NOMO-1 (cell line): Measurements from ENCODE around the gene PMS1.
"Not testable (repeated sequence)": the region's sequence is repeated elsewhere in the genome, so short reads cannot be mapped to it uniquely, and the experiment has no call there.

Source experiments
- DNase-seq, 2 experiments: peaks; one replicate each; lab custom pipeline; 2025; ENCODE audit not compliant: unreplicated experiment in 2 of 2; lab: John Stamatoyannopoulos, UW

The PMS1 gene

GRCh38 chr2:189783927-189784867, at the start of gene PMS1, which contains the start of gene ORMDL1:
Gene PMS1, plus strand, starts transcription at chr2:189784450. Its CDS starts 7,360 bp downstream, at chr2:189791810.
Gene ORMDL1, minus strand, starts transcription at chr2:189784339. Its CDS starts 1,744 bp downstream, at chr2:189782595.
- DNase-seq: peak; percentile 90 to 93

DNA sequence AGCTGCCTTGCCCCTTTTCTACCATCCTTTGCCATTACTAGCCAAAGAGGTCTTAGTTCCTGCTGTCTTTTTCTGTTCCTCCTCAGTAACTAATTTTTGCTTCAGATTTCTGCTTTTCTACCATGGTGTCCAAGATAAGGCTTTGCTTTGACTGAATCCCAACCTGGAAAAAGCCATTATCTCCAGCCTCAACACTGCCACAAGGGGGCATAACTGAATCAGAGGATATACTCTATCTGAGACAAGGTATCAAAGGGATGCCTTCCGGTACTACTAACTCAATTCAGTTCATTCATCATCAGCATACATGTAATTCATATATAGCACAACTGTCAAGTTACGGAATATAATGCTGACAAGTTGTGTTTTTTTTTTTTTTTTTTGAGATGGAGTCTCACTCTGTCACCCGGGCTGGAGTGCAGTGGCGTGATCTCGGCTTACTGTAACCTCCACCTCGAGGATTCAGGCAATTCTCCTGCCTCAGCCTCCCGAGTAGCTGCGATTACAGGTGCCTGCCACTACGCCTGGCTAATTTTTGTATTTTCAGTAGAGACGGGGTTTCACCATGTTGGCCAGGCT, 33.1 kb upstream of the PMS1 start:
- DNase-seq: peak in 1 of 2 experiments; percentile 7

DNA sequence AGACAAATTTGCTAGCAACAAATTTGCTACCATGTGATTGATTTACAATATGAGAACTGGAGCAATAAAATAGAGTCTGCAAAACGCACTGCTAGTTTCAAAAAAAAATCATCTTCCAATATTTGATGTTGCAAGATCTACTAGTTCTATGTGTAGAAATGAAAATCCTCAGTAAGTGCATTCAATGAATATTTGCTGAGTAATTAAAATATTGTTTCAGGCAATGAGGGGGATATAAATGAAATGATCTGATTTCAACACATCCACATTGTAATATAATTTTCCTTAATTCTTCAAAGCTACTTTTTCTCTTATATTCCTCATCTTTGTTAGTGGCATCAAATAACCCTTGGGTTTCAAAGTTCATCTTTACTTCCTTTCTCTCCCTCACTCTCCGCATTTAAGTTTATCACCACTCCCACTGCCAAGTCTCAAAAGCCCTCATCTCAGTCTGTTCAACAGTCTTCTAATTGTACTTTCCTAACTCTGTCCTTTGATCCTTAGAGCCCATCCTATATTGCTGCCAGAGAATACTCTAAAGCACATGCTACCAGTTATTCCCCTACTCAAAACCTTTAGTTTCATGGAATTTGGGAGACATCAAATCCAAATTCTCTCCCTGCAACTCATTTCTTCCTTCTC, 27.8 kb upstream of the PMS1 start:
- DNase-seq: no peak

GRCh38 chr2:189760154-189760553, 24.1 kb upstream of the PMS1 start:
- not testable (repeated sequence) for DNase-seq

GRCh38 chr2:189762229-189762550, 22.1 kb upstream of the PMS1 start:
- DNase-seq: no peak

GRCh38 chr2:189762551-189763298, 21.5 kb upstream of the PMS1 start, which contains the start of gene OSGEPL1:
Gene OSGEPL1, minus strand, starts transcription at chr2:189762792. Its CDS starts 1,152 bp downstream, at chr2:189761640.
- peak; percentile 89 to 95 for DNase-seq

GRCh38 chr2:189763908-189764661, 20.2 kb upstream of the PMS1 start:
- DNase-seq: no peak

DNA sequence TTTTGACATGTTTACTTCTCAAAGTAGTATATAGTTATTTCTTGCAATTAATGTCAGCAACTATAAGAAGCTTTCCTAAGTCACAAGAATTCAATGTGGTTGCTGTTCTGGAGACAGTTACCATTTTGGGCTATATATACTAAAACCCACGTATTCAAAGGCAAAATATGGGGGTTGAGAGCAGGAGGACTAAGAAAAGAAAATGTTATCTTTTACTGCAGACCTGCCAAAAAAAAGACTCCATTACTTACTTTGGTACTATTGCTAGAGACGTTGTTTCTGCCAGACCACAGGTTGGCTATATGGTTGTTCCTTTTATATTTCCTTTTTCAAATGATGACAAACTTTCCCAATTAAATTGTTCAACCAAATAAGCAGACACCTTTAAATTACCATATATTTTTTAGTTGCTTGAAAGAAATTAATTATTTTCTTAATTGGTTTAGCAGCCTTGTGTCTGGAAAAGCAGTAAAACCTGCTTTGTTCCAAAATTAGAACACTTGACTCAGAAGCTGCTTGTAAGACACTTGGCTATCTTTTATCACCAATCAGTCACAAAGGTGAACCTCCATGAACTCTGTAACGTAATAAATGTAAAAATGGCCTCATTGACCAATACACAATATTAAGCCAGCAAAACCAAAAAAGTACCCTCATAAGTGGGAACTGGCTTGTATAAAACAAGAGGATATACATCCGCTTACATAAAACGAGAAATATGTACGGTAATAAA, 13.5 kb upstream of the PMS1 start:
- DNase-seq: no peak

DNA sequence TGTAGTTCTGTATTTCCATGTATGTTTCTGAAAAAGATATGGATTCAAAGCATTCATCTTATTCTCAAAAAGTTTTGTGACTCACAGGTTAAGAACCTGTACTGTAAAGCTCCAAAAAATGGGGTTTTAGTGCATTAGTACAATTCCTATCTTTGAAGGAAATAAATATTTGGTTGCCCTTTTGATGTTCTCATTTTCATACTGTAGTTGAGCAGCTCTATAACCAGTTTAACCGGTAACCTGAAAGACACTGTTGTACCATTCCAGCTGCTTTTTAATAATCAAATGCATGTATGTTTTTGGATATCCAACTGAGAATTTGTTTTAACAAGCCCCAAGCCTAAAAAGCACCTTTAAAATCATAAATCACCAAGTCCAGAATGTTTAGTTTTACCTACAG, 12.0 kb upstream of the PMS1 start:
- no peak for DNase-seq

GRCh38 chr2:189782221-189782671, 2.0 kb upstream of the PMS1 start:
- DNase-seq: peak; percentile 12 to 59

- peak; percentile 36 to 55 for DNase-seq
These were observed 761 bp upstream of the PMS1 start for GRCh38 chr2:189783451-189783926.

- no peak for DNase-seq
These were observed 7.2 kb downstream of the PMS1 start for GRCh38 chr2:189791338-189792042.

DNA sequence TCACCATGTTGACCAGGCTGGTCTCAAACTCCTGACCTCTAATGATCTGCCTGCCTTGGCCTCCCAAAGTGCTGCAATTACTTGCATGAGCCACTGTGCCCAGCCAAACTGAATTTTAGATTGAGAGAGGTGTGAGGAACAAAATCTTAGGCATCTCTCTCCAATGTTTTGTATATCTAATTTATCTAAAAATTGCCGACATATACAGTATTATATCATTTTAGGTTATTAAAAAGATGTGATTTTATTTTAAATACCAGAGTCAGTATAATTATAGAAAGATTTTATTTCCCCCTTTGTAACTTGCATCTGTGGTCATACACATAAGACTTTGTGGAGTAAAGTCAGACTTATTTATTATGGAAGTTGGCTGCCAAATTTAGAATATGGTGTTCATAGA, 10.1 kb downstream of the PMS1 start:
- no peak for DNase-seq

DNA sequence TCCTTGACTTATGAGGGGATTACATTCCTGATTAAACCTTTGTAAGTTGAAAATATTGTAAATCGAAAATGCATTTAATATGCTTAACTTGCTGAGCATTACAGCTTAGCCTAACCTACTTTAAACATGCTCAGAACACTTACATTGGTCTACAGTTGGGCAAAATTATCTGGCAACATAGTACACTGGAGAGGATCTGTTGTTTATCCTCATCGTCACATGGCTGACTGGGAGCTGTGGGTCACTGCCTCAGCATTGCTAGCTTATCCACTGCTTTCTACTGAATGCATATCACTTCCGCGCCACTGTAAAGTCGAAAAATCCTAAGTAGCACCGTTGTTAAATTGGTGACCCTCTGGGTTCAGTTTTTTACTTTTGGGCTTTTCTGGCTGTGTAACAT, 13.7 kb downstream of the PMS1 start:
- DNase-seq: no peak

DNA sequence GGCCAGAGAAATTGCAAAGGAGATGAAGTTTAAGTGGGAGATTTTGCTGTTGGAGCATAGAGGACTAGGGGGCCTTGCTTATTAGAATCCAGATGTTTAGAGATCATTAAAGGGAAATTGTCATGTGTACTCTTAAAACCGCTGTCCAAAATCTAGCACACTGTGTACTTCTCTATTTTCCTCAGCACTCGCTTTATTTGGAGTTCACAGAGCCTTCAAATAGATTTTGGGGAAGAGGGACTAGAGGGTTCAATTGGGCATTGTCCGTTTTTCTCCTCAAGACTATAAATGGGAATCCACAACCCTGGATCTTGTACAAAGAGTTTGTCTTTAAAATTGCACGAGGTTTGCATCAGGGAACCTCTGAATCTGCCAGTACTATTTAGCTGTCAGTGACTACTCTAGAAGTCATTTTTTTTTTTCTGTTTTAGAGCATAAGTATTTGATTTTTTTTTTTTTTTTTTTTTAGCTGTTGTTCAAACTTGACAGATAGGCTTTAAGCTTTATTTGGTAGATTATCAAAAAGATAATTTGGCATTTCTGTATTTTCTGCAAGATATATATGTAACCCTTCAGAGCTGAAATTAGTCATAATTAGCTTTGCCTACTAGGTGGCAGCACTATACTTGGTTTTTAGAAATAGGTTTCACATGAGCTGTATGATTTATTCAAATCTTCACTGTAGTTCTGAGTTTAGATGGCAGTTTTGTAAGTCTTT, 14.2 kb downstream of the PMS1 start:
- DNase-seq: peak in 1 of 2 experiments; percentile 46

DNA sequence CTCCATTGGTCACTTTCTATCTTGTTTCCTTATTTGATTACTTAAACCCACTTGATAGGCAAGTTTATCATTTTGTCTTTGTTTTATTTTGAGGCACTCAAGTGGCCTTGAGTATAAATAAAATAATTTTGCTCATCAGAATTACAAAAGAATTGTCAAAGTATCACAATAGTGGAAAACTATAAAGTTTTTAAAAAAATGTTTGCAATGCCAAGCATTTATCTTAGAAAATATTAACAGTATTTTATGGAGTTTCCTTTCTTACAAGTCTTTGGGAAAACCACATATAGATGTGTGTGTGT, 14.7 kb downstream of the PMS1 start:
- DNase-seq: no peak

- DNase-seq: no peak
These were observed 15.3 kb downstream of the PMS1 start for GRCh38 chr2:189799531-189799930.

DNA sequence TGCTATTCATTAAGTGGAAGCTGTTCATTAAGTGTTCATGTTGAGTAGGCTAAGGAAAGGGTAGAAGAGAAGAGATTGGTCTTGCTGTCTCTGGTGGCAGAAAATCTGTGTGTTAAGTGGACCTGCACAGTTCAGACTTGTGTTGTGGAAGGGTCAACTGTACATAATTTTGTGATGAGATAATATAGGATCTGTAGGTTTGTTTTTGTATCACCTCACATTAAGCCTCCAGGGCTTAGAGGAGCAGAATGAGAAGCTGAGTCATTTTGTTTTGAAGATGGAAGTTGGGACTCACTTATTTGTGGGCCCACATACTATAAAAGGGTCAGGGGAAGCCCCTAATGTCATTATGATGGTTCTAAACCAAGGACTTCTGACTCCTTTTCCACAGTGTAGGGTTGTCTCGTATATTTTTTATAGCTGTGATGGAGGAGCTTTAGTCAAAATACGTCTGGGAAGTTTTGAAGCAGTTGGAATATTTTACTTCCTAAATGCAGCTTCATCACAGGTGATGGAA, 18.2 kb downstream of the PMS1 start:
- no peak for DNase-seq
